GM10248 (cell line): Measurements from ENCODE around the gene FOSB.

Experiments
- CTCF ChIA-PET: fragments of 300-600 bp; sonication (Branson Sonifier 250); formaldehyde crosslinking; extraction: SDS; loops from one replicate; lab custom pipeline; 2021; ENCODE audit warnings: antibody characterized with exemption; lab: Yijun Ruan, JAX
- POLR2A ChIA-PET: fragments of 350-650 bp; sonication (Branson Sonifier 250); formaldehyde crosslinking; extraction: SDS; loops from one replicate; lab custom pipeline; 2020; ENCODE audit warnings: antibody characterized with exemption; lab: Yijun Ruan, JAX
- DNase-seq: peaks from one replicate; pipeline ENCODE4 v3.0.0; 2012; ENCODE audit errors: extremely low spot score
- TF ChIP-seq, protein P1 (sequence below): IDR thresholded peaks from 2 replicates; pipeline ENCODE4 v1.5.1; 2012; ENCODE audit warnings: mild to moderate bottlenecking, low read depth; ENCODE audit errors: extremely low read depth, missing control alignments, control extremely low read depth

Gene FOSB

DNA sequence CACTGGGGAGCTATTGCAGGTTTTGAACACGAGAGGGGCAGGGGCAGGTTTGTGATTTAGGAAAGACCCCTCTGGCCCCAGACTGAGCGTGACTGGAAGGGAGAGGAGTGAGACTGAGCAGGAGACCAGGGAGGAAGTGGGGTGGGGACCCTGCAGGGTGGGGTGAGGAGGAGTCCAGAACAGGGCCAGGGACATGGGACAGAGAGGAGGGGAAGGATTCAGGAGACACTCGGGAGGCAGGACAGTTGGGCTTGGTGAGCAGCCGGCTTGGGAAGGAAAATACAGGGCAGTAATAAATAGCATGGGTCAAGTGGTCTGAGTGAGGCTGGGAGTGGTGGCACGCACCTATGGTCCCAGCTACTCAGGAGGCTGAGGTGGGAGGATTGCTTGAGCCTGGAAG is 9.4 kb downstream of the FOSB start:
- TF ChIP-seq, protein P1, sequence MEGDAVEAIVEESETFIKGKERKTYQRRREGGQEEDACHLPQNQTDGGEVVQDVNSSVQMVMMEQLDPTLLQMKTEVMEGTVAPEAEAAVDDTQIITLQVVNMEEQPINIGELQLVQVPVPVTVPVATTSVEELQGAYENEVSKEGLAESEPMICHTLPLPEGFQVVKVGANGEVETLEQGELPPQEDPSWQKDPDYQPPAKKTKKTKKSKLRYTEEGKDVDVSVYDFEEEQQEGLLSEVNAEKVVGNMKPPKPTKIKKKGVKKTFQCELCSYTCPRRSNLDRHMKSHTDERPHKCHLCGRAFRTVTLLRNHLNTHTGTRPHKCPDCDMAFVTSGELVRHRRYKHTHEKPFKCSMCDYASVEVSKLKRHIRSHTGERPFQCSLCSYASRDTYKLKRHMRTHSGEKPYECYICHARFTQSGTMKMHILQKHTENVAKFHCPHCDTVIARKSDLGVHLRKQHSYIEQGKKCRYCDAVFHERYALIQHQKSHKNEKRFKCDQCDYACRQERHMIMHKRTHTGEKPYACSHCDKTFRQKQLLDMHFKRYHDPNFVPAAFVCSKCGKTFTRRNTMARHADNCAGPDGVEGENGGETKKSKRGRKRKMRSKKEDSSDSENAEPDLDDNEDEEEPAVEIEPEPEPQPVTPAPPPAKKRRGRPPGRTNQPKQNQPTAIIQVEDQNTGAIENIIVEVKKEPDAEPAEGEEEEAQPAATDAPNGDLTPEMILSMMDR, result no peak
- POLR2A ChIA-PET, result interaction anchor here (1.3 to 2.1 kb wide), 2 partner anchors 9 to 38 kb away, joined by 4 to 25 read pairs; partner anchors contain the start of gene FOSB
- DNase-seq, result no peak
- CTCF ChIA-PET, result interaction anchor here (2.1 to 11.8 kb wide), 9 partner anchors 9 to 81 kb away, joined by 10 to 339 read pairs (median 72); partner anchors contain the start of genes ERCC1 and FOSB

DNA sequence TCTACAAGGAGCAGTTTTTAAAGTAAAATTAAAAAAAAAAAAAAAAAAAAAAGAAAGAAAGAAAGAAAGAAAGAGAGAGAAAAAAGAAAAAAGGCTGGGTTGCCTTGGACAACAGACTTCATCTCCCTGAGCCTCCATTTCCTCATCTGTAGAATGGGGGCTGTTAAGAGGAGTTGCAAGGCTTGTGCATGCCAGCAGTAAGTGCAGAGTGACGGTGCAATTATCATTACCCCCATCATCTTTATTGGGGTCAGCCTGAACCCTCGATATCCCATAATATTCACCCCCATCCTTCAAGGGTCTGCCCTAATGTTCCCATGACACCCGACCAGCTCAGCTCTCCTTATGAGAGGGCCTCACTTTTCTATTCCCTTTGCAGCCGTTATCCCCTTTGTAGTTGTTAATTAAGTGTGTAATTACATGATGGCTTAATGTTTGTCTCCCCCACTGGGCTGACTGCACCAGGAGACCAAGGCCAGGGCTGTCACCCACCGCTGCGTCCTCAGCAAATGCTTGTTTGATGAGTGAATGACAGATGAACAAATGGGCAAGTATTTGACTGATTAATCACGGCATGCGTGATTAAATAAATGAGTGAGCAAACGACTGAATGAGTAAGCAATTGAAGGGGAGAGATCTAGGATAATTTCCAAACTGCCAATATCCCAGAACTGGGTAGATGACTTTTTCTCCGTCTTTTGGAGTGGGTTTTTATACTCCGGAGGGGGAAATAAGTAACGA is 10.1 kb downstream of the FOSB start:
- DNase-seq, result no peak
- POLR2A ChIA-PET, result interaction anchor here (0.6 to 2.1 kb wide), 5 partner anchors 9 to 1395 kb away, joined by 3 to 25 read pairs (median 9); partner anchors contain the start of gene FOSB
- CTCF ChIA-PET, result interaction anchor here (0.7 to 11.8 kb wide), 36 partner anchors 10 to 292 kb away, joined by 3 to 339 read pairs (median 10); partner anchors contain the start of genes ERCC1, FOSB, OPA3 and PPP1R13L
- TF ChIP-seq, protein P1, result no peak

DNA sequence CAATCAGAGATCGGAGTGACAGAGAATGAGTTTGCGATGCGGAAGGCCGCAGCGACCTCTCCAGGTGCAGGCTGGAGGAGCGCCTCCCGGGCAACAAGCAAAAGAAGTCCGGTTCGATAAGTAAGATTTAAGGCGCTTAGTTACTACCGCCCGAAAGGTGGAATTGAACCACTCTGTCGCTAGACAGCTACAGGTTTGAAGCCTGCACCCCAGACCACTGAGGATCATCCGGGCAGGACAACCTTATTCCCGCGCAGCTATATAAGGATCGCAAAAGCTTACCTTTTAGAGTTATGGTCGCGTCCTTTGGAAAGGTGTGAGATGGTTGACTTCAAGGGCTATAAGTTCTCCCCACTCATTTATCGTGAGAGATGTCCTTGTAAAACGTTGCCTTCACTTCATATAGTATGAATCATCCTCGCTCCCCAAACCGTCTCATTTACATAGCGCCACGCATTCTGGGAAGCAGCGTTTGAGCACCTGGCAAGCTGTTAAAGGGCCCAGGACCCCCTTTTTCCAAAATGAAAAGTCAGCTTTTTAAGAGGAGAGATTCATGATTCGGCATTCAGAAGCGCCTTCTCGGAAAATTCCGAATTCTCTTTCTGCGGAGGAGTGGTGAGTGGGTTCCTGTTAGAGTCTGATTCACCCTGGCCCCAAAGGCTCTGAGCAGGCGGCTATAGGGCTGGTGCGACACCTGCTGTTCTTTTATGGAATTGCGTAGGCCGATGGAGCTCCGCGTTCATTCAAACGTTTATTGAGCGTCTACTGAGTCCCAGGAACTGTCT is 10.8 kb downstream of the FOSB start:
- DNase-seq, result peak; percentile 79
- TF ChIP-seq, protein P1, result peak; percentile 91
- POLR2A ChIA-PET, result interaction anchor here (0.6 to 2.1 kb wide), 7 partner anchors 8 to 1394 kb away, joined by 3 to 25 read pairs (median 7); partner anchors contain the start of gene FOSB
- CTCF ChIA-PET, result interaction anchor here (0.7 to 11.8 kb wide), 43 partner anchors 9 to 292 kb away, joined by 3 to 339 read pairs (median 8); partner anchors contain the start of genes ERCC1, FOSB, OPA3 and PPP1R13L

DNA sequence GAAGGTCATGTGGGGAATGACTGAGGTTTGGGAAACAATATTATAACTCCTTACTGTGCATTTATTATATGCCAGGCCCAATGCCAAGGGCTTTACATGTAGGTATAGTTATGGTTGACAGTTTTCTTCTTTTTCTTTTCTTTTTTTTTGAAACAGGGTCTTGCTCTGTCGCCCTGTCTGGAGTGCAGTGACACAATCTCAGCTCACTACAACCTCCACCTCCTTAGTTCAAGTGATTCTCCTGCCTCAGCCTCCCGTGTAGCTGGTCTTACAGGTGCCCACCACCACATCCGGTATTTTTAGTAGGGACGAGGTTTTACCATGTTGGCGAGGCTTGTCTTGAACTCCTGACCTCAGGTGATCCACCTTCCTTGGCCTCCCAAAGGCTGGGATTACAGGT is 15.2 kb downstream of the FOSB start:
- DNase-seq, result no peak
- TF ChIP-seq, protein P1, result no peak
- CTCF ChIA-PET, result no interaction called here
- POLR2A ChIA-PET, result no interaction called here

DNA sequence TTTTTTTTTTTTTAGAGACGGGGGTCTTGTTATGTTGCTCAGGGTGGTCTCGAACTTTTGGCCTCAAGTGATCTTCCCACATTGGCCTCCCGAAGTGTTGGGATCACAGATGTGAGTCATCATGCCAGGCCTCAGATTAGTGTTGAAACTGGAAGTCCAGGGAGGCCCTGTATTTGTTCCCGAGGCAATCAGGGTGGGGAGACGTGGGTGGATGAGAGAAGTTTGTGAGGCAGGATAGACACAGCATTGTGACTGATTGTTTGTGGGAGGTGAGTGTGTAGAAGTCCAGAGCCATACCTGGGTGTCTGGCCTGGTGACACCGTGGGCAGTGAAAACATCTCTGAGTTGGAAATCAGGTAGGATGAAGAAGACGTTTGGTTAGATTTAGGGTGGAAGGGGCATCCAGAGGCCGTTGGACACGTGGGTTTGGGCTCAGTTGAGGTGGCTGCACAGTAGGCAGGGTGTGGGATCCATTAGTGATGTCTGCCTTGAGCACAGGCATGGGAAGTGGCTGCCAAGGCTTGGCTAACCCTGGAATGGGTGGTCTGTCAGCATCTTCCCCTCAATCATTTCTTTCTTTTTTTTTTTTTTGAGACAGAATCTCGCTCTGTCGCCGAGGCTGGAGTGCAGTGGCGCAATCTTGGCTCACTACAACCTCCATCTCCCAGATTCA is 16.6 kb downstream of the FOSB start:
- CTCF ChIA-PET, result interaction anchor here (0.6 to 7.5 kb wide), 49 partner anchors 9 to 332 kb away, joined by 3 to 99 read pairs (median 8); partner anchors contain the start of genes EML2, ERCC1, FOSB and GIPR
- no peak for DNase-seq
- TF ChIP-seq, protein P1, result no peak
- POLR2A ChIA-PET, result interaction anchor here (0.9 to 2.3 kb wide), 4 partner anchors 10 to 45 kb away, joined by 3 to 14 read pairs (median 3); partner anchors contain the start of gene FOSB
